Measurements from ENCODE around the gene MPHOSPH10.
"Not testable (repeated sequence)": the region's sequence is repeated elsewhere in the genome, so short reads cannot be mapped to it uniquely, and the experiment has no call there.

DNA sequence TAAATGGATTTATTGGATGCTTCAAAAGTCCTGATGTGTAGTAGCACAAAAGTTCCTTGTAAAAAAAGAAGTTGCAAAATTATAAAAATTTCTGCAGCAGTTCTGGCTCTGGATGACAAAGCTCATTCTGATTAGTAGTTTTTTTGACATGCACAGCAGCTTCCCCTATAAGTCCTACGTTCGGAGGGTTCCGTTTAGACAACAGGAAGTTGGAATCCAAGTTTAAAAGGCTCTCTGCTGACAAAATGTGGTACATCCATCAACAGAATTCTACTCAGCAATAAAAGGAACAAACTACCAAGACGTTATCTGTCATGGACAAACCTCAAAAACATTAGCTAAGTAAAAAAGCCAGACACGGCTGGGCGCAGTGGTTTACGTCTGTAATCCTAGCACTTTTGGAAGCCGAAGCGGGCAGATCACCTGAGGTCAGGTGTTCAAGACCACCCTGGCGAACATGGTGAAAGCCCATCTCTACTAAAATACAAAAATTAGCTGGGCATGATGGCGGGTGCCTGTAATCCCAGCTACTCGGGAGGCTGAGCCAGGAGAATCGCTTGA is 46.6 kb upstream of the MPHOSPH10 start:
- TF ChIP-seq POLR2A (IDR thresholded peaks at IDR 0.05; ENCODE audit: low read depth, low read length); TAF1 (IDR thresholded peaks at IDR 0.05; ENCODE audit: low read depth, low read length); POLR2AphosphoS5 (IDR thresholded peaks at IDR 0.05; ENCODE audit: low read depth, low read length); SPI1 (IDR thresholded peaks at IDR 0.05; ENCODE audit: low read depth, low read length); POU2F2 (IDR thresholded peaks at IDR 0.05; ENCODE audit: low read depth, low read length); PAX5 (IDR thresholded peaks at IDR 0.05; ENCODE audit: insufficient read depth, low read length, severe bottlenecking): not testable (repeated sequence)

Data from GM12891 (cell line).